GM12875 (cell line): ENCODE results near the gene RFX2.

ENCODE experiments used
- H3K4me3 ChIP-seq: one replicate; pipeline ENCODE4 v1.5.1; 2011; ENCODE audit warnings: low read depth, low read length, control low read depth
- CTCF ChIP-seq: IDR thresholded peaks from 2 replicates; pipeline ENCODE4 v1.5.1; 2011; ENCODE audit warnings: low read depth, mild to moderate bottlenecking, control low read depth, inconsistent platforms, low read length, moderate library complexity, borderline replicate concordance; ENCODE audit not compliant: insufficient read depth

RFX2 gene

GRCh38 chr19:6059988-6060599 is 50.2 kb downstream of the RFX2 start:
- no peak overlapping the region for H3K4me3 ChIP-seq
- TF ChIP-seq CTCF, result no peak

- no peak overlapping the region for H3K4me3 ChIP-seq
Observed at GRCh38 chr19:6059396-6059947, 50.8 kb downstream of the RFX2 start.

GRCh38 chr19:6058518-6059201 is 51.6 kb downstream of the RFX2 start:
- H3K4me3 ChIP-seq, result no peak overlapping the region
- TF ChIP-seq CTCF, result no peak

More at GRCh38 chr19:6059396-6059947, 50.8 kb downstream of the RFX2 start:
- no peak for TF ChIP-seq CTCF

- TF ChIP-seq CTCF, result no peak
- H3K4me3 ChIP-seq, result no peak overlapping the region
Observed at GRCh38 chr19:6057651-6058517, 52.4 kb downstream of the RFX2 start.

- no peak overlapping the region for H3K4me3 ChIP-seq
- TF ChIP-seq CTCF, result no peak
Observed at GRCh38 chr19:6056801-6057650, 53.3 kb downstream of the RFX2 start.

- no peak for TF ChIP-seq CTCF
- no peak overlapping the region for H3K4me3 ChIP-seq
Observed at GRCh38 chr19:6056282-6056741, 54.0 kb downstream of the RFX2 start.
